Measurements from ENCODE around the gene POLRMT.
A peak's percentile ranks its signal among the peaks of the same experiment; 100 is the strongest.

DNA sequence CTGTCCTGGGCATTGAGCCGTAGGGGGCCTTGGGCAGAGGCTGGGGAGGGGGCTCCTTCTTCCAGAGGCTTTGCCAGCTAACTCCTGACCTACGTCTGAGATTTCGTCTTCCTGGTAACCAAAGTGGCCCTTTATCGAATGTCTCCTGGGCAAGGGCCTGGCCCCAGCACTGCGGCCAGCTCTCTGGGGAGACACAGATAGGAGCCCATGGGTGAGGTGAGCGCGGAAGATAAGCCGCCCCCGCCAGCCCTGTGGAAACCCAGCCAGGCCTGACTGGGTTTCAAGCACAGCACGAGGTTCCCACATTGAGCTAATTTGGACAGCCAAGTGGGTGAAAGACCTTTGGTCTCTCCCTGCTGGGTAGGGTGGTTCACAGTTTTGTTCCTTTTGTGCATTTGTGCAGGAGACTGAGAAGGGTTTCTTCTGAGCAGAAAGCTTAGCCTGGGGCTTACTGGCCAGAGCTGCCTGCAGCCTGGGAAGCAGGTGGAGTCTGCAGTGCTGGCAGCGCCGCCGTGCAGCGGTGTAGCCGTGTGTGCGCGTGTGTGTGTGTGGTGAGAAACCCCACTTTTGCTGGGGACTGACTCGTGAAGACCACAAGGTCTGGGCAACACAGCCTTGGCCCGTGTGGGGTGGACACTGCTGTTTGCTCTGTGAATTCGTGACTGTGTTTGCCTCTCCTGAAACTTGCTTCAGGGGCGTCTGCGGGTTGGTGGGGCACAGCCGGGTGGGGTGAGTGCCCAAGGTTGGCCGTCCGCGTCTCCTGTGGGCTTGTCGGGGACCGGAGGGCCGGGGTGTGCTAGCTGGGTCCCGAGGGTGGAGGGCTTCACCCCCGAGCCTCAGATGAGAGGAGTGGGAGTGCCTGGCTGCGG lies 58.4 kb downstream of the POLRMT start:
- TF ChIP-seq, protein P1, sequence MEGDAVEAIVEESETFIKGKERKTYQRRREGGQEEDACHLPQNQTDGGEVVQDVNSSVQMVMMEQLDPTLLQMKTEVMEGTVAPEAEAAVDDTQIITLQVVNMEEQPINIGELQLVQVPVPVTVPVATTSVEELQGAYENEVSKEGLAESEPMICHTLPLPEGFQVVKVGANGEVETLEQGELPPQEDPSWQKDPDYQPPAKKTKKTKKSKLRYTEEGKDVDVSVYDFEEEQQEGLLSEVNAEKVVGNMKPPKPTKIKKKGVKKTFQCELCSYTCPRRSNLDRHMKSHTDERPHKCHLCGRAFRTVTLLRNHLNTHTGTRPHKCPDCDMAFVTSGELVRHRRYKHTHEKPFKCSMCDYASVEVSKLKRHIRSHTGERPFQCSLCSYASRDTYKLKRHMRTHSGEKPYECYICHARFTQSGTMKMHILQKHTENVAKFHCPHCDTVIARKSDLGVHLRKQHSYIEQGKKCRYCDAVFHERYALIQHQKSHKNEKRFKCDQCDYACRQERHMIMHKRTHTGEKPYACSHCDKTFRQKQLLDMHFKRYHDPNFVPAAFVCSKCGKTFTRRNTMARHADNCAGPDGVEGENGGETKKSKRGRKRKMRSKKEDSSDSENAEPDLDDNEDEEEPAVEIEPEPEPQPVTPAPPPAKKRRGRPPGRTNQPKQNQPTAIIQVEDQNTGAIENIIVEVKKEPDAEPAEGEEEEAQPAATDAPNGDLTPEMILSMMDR (IDR thresholded peaks at IDR 0.05) = no peak
- peak; percentile 37 for TF ChIP-seq POLR2A (IDR thresholded peaks at IDR 0.05)

Data from right lobe of liver (tissue), 4 donors.